Measurements from ENCODE around the gene LPP.

The LPP gene

GRCh38 chr3:188299068-188299467 is 145.1 kb downstream of the LPP start:
- peak in 1 of 2 experiments; percentile 38 for DNase-seq (ENCODE audit: low read depth in 2 of 2)

GRCh38 chr3:188299708-188300107 is 145.8 kb downstream of the LPP start:
- no peak for DNase-seq (ENCODE audit: low read depth in 2 of 2)

- DNase-seq (ENCODE audit: low read depth in 2 of 2), result no peak
Measured at GRCh38 chr3:188301147-188301546, 147.2 kb downstream of the LPP start.

GRCh38 chr3:188303286-188303799 is 149.4 kb downstream of the LPP start:
- no peak for DNase-seq (ENCODE audit: low read depth in 2 of 2)

- no peak for DNase-seq (ENCODE audit: low read depth in 2 of 2)
Measured at GRCh38 chr3:188303823-188304222, 149.9 kb downstream of the LPP start.

GRCh38 chr3:188304501-188304900 is 150.5 kb downstream of the LPP start:
- no peak for DNase-seq (ENCODE audit: low read depth in 2 of 2)

GRCh38 chr3:188305220-188305619 is 151.3 kb downstream of the LPP start:
- no peak for DNase-seq (ENCODE audit: low read depth in 2 of 2)

- DNase-seq (ENCODE audit: low read depth in 2 of 2), result no peak
Measured at GRCh38 chr3:188306435-188307005, 152.6 kb downstream of the LPP start.

- no peak for DNase-seq (ENCODE audit: low read depth in 2 of 2)
Measured at GRCh38 chr3:188309437-188310269, 155.7 kb downstream of the LPP start.

- no peak for DNase-seq (ENCODE audit: low read depth in 2 of 2)
Measured at GRCh38 chr3:188310270-188310710, 156.3 kb downstream of the LPP start.

- DNase-seq (ENCODE audit: low read depth in 2 of 2), result no peak
Measured at GRCh38 chr3:188315553-188315952, 161.6 kb downstream of the LPP start.

- DNase-seq (ENCODE audit: low read depth in 2 of 2), result no peak
Measured at GRCh38 chr3:188316021-188316722, 162.2 kb downstream of the LPP start.

GRCh38 chr3:188316723-188317070 is 162.7 kb downstream of the LPP start:
- DNase-seq (ENCODE audit: low read depth in 2 of 2), result no peak

GRCh38 chr3:188319569-188319968 is 165.6 kb downstream of the LPP start:
- no peak for DNase-seq (ENCODE audit: low read depth in 2 of 2)

GRCh38 chr3:188320757-188321156 is 166.8 kb downstream of the LPP start:
- no peak for DNase-seq (ENCODE audit: low read depth in 2 of 2)

GRCh38 chr3:188321258-188321657 is 167.3 kb downstream of the LPP start:
- DNase-seq (ENCODE audit: low read depth in 2 of 2), result no peak

- no peak for DNase-seq (ENCODE audit: low read depth in 2 of 2)
Measured at GRCh38 chr3:188322135-188322887, 168.4 kb downstream of the LPP start.

GRCh38 chr3:188323067-188323842 is 169.3 kb downstream of the LPP start:
- no peak for DNase-seq (ENCODE audit: low read depth in 2 of 2)

GRCh38 chr3:188326111-188326510 is 172.2 kb downstream of the LPP start:
- no peak for DNase-seq (ENCODE audit: low read depth in 2 of 2)

GRCh38 chr3:188326968-188327367 is 173.0 kb downstream of the LPP start:
- DNase-seq (ENCODE audit: low read depth in 2 of 2), result no peak

- no peak for DNase-seq (ENCODE audit: low read depth in 2 of 2)
Measured at GRCh38 chr3:188327433-188327832, 173.5 kb downstream of the LPP start.

All from stimulated activated CD4-positive, alpha-beta T cell treated with anti-CD3 and anti-CD28 coated beads, Interleukin-12 subunit alpha, Interleukin-12 subunit beta, amount 100 ng/mL, for 24 hours (primary cell).